ENCODE results near the gene FBXL17. TPM values are rescaled to one million over a fixed set of nuclear protein-coding genes. Genes with fewer than 3 reads are reported as not detected.

The FBXL17 gene
- total RNA-seq, 1 donor from 2014 or later = 17.1 TPM

DNA sequence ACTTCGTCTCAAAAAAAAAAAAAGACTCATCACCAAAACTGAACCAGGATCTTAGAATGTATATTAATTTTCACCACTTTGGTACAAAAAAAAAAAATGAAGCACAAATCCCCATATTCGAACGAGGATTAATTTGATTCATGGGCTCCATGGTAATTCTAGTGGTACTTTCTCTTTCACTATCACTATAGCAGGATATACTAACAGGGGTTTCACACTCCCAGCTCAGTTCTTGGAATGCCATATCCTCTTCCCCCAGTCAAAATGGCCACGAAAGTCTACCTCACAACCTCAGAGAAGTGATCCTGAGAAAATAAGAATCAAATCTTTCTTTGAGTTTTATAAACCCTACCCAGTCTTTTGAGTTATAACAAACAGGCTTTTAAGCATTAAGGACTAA, 235.7 kb downstream of the FBXL17 start:
- H3K27me3 ChIP-seq (ENCODE audit: low read depth) = no peaks in the 10 kb centered on the region
- intact Hi-C loops (cut with DNase I) = no loop called here
- TF ChIP-seq, protein P1, sequence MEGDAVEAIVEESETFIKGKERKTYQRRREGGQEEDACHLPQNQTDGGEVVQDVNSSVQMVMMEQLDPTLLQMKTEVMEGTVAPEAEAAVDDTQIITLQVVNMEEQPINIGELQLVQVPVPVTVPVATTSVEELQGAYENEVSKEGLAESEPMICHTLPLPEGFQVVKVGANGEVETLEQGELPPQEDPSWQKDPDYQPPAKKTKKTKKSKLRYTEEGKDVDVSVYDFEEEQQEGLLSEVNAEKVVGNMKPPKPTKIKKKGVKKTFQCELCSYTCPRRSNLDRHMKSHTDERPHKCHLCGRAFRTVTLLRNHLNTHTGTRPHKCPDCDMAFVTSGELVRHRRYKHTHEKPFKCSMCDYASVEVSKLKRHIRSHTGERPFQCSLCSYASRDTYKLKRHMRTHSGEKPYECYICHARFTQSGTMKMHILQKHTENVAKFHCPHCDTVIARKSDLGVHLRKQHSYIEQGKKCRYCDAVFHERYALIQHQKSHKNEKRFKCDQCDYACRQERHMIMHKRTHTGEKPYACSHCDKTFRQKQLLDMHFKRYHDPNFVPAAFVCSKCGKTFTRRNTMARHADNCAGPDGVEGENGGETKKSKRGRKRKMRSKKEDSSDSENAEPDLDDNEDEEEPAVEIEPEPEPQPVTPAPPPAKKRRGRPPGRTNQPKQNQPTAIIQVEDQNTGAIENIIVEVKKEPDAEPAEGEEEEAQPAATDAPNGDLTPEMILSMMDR (IDR thresholded peaks at IDR 0.05) = no peak
- DNase-seq (no peak), ATAC-seq (no peak)
- H3K36me3 ChIP-seq = no peaks in the 10 kb centered on the region
- H3K4me1 ChIP-seq = no peaks in the 10 kb centered on the region
- no peak overlapping the region for H3K27ac ChIP-seq
- no peak overlapping the region for H3K4me3 ChIP-seq
- no peaks in the 10 kb centered on the region for H3K9me3 ChIP-seq

DNA sequence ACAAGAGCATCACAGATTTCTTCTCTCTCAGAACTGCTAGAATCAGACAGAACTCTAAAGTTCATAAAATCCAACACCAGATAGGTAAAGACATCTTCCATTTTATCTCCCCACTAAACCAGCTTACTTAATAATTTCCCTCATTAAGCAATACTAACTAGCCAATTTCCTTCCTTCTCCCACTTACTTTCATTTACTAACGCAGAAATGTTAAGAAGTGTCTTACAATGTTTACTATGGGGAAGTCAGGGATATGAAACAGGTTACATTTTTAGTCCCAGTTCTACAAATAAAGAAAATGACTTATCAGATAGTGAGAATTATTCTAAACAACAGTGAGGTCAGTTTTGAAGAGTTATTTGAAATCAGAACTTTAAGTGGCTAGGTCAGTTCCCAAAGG, 236.5 kb downstream of the FBXL17 start:
- Histone ChIP-seq H3K4me3 (no peak overlapping the region), H3K27me3 (ENCODE audit: low read depth) (no peaks in the 10 kb centered on the region), H3K4me1 (no peaks in the 10 kb centered on the region), H3K9me3 (no peaks in the 10 kb centered on the region), H3K36me3 (no peaks in the 10 kb centered on the region), H3K27ac (no peak overlapping the region)
- TF ChIP-seq, protein P1 (IDR thresholded peaks at IDR 0.05) = no peak
- no peak for ATAC-seq
- no peak for DNase-seq
- intact Hi-C loops (cut with DNase I) = no loop called here

DNA sequence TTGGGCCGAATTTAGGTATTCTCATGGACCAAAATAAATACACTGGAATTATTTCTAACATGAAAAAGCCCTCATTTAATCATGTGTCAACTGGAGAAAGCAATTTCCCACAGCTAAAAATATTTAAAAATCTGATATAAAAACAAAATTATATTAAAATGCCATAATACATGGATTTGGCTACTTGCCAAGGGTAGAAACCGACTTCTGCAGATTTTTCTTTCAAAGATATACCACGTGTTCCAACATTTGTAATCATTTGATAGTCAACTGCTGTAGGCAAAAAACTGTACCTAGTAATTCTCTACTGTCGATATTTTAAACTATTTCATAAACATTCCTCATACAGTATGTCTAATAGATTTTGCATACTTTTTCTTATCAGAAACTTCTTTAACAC, 237.6 kb downstream of the FBXL17 start:
- Histone ChIP-seq H3K27me3 (ENCODE audit: low read depth) (no peaks in the 10 kb centered on the region), H3K9me3 (no peaks in the 10 kb centered on the region), H3K36me3 (no peaks in the 10 kb centered on the region), H3K4me1 (no peaks in the 10 kb centered on the region), H3K4me3 (no peak overlapping the region), H3K27ac (no peak overlapping the region)
- DNase-seq (no peak), ATAC-seq (no peak)
- TF ChIP-seq, protein P1 (IDR thresholded peaks at IDR 0.05) = no peak
- intact Hi-C loops (cut with DNase I) = no loop called here

DNA sequence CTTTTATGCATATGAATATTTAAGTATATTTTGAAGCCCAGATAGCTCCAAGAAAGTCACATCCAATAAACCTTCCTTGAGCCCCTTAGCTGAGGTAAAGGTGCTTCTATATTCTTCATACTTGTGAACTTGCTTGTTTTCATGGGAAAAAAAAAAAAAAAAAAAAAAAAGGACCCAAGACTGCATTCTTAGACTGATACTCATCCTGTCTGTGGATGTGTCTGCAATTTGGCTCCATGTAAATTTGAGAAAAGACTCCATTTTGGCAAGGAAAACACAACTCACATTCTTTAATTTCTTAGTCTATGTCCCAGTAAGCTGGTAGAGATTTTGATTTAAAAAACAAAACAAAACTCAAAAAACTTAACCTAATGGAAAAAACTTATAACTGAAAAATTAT, 238.3 kb downstream of the FBXL17 start:
- DNase-seq (no peak), ATAC-seq (no peak)
- Histone ChIP-seq H3K36me3 (no peaks in the 10 kb centered on the region), H3K4me3 (no peak overlapping the region), H3K4me1 (no peaks in the 10 kb centered on the region), H3K9me3 (no peaks in the 10 kb centered on the region), H3K27me3 (ENCODE audit: low read depth) (no peaks in the 10 kb centered on the region), H3K27ac (no peak overlapping the region)
- intact Hi-C loops (cut with DNase I) = no loop called here
- TF ChIP-seq, protein P1 (IDR thresholded peaks at IDR 0.05) = no peak

DNA sequence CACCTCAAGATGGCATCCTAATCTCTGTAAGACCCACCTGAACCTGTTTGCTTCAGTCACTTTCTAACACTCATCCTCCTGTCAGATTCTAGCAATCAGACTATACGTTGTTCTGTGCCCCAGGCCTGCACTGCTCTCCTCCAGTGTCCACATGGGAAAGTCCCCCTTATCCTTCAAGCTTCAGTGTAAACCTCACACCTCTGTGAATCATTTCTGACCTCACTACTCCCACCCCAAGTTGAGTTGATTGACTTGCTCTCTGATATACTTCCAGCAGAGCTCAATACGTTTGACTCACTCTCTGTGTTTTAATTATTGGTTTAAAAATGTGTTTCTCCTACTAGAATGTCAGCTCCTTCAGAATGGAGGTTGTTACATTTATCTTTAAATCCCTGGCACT, 240.2 kb downstream of the FBXL17 start:
- DNase-seq (no peak), ATAC-seq (no peak)
- H3K27me3 ChIP-seq (ENCODE audit: low read depth) = no peaks in the 10 kb centered on the region
- no peaks in the 10 kb centered on the region for H3K36me3 ChIP-seq
- H3K9me3 ChIP-seq = no peaks in the 10 kb centered on the region
- TF ChIP-seq, protein P1 (IDR thresholded peaks at IDR 0.05) = no peak
- no peak overlapping the region for H3K27ac ChIP-seq
- H3K4me1 ChIP-seq = no peaks in the 10 kb centered on the region
- no peak overlapping the region for H3K4me3 ChIP-seq
- intact Hi-C loops (cut with DNase I) = no loop called here

DNA sequence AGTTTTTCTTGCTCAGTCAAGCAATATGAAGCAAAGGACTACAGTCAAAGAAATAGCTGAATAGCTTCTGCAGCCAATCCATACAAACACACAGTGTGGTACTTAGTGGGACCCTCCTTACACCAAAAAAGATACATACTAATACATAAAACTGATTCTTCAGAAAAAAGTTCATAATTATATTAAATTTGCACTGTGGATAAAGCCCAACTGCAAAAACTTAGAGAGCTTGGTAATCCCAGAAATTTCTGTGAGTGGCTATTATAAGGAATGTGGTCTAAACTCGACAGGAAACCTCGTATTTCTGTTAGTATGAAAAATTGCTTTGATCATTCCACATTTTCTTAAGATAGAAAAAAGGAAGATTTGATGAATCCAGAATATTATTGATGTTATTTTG, 245.4 kb downstream of the FBXL17 start:
- no peaks in the 10 kb centered on the region for H3K27me3 ChIP-seq (ENCODE audit: low read depth)
- H3K36me3 ChIP-seq = no peaks in the 10 kb centered on the region
- intact Hi-C loops (cut with DNase I) = no loop called here
- DNase-seq = no peak
- H3K4me3 ChIP-seq = no peak overlapping the region
- TF ChIP-seq, protein P1 (IDR thresholded peaks at IDR 0.05) = no peak
- no peaks in the 10 kb centered on the region for H3K9me3 ChIP-seq
- no peaks in the 10 kb centered on the region for H3K4me1 ChIP-seq
- H3K27ac ChIP-seq = no peak overlapping the region
- ATAC-seq = no peak

All from lower lobe of right lung (tissue), 2 donors.